Left lung (tissue), 10 donors: ENCODE results near the gene CCL20. TPM values are rescaled to one million over a fixed set of nuclear protein-coding genes. Genes with fewer than 3 reads are reported as not detected.

Source experiments
- ATAC-seq: fragments of 200-7000 bp; cut with Tn5 transposase; one replicate; pipeline ENCODE4 v1.9.1; 2020; ENCODE audit warnings: moderate library complexity
- DNase-seq, 4 donors: peaks; one replicate each; pipeline ENCODE4 v3.0.0-alpha.2; 2013 to 2020
- H3K27ac ChIP-seq, 2 donors: fragments of 200-600 bp; sonication (generic) in 1 of 2; one replicate each; pipeline versions ENCODE4 v1.5.0 to v1.8.0; 2020 to 2021
- H3K27me3 ChIP-seq, 2 donors: fragments of 200-600 bp; sonication (generic) in 1 of 2; one replicate each; pipeline versions ENCODE4 v1.5.0 to v1.8.0; 2020 to 2021
- H3K36me3 ChIP-seq, 2 donors: fragments of 200-600 bp; sonication (generic) in 1 of 2; one replicate each; pipeline versions ENCODE4 v1.5.0 to v1.8.0; 2020 to 2021
- H3K4me1 ChIP-seq, 2 donors: fragments of 200-600 bp; one replicate each; pipeline ENCODE4 v1.8.0; 2021
- H3K4me3 ChIP-seq, 2 donors: fragments of 200-600 bp; sonication (generic) in 1 of 2; one replicate each; pipeline versions ENCODE4 v1.5.0 to v1.8.0; 2020 to 2021; ENCODE audit warnings: mild to moderate bottlenecking in 1 of 2
- H3K9me3 ChIP-seq, 2 donors: fragments of 200-600 bp; sonication (generic) in 1 of 2; one replicate each; pipeline versions ENCODE4 v1.5.0 to v1.8.0; 2020 to 2021
- intact Hi-C, 2 donors: fragments of 100-400 bp; cut with DNase I; formaldehyde crosslinking; loops; one replicate each; pipeline versions ENCODE4 v1.11.2 to v1.14.2; 2022
- polyA plus RNA-seq, 6 donors: library from polyadenylated mRNA; unstranded; fragments of 120-200 nt; gene quantifications; one replicate each; pipeline ENCODE4 v1.2.1, GENCODE V29; 2013; ENCODE audit not compliant: insufficient read length in 6 of 6
- total RNA-seq, 2 donors: library from RNA; stranded (reverse); fragmentation: NEBNext Ultra II Directional; extraction: Animal tissue kit (Norgen Biotek cat#: 25700); gene quantifications; one replicate each; pipeline ENCODE4 v1.2.1, GENCODE V29; 2021
- TF ChIP-seq, protein P1 (sequence below), 2 donors: fragments of 200-600 bp; sonication (generic) in 1 of 2; IDR thresholded peaks; one replicate each; pipeline versions ENCODE4 v1.5.0 to v1.8.0; 2021; ENCODE audit warnings: antibody characterized with exemption in 2 of 2
- donor health status: DM: no; HTN: yes; CAD: no.
- donor health status: DM: no; HTN: no; CAD: no.

Gene CCL20
- total and polyA plus RNA-seq, 8 donors = 0.56 to 15.7 (median 0.92) TPM; not detected in 1

DNA sequence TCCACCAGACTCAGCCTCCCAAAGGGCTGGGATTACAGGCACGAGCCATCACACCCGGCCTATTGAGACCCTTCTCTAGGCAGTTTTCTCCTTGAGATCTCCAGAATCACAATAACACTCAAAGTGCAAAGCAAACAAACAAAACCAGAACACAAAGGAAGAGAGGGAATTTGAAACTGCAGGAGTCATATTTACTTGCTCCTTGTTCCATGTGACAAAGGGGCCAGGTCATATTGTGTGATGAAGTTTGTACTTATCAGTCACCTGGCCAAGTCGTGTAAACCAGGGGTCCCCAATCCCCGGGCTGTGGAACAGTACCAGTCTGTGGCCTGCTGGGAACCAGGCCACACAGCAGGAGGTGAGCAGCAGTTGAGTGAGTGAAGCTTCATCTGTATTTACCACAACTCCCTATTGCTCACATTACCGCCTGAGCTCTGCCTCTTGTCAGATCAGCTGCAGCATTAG, 41.4 kb upstream of the CCL20 start:
- intact Hi-C loops = no loop called here
- no peaks in the 10 kb centered on the region for H3K36me3 ChIP-seq

DNA sequence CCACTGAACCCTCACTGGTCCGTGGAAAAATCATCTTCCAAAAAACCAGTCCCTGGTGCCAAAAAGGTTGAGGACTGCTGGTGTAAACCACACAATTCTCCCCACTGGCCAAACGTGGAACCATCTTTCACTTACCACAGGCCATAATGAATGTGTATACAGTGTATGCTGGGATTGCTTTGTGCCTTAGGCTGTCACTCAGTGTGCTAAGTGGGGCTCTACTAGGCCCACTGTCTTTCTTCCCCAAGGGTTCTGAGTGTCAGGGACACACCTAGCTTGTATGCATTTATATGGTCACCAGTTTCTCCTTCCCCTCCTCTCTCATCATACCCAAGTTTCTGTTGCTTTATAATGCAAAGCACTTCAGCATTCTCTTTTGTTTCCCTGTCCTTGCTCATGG, 40.7 kb upstream of the CCL20 start:
- Histone ChIP-seq H3K27ac (no peak overlapping the region), H3K36me3 (no peaks in the 10 kb centered on the region), H3K27me3 (no peaks in the 10 kb centered on the region), H3K4me3 (no peak overlapping the region), H3K4me1 (no peaks in the 10 kb centered on the region), H3K9me3 (no peaks in the 10 kb centered on the region)
- ATAC-seq (no peak), DNase-seq (no peak)
- intact Hi-C loops = no loop called here
- TF ChIP-seq, protein P1, sequence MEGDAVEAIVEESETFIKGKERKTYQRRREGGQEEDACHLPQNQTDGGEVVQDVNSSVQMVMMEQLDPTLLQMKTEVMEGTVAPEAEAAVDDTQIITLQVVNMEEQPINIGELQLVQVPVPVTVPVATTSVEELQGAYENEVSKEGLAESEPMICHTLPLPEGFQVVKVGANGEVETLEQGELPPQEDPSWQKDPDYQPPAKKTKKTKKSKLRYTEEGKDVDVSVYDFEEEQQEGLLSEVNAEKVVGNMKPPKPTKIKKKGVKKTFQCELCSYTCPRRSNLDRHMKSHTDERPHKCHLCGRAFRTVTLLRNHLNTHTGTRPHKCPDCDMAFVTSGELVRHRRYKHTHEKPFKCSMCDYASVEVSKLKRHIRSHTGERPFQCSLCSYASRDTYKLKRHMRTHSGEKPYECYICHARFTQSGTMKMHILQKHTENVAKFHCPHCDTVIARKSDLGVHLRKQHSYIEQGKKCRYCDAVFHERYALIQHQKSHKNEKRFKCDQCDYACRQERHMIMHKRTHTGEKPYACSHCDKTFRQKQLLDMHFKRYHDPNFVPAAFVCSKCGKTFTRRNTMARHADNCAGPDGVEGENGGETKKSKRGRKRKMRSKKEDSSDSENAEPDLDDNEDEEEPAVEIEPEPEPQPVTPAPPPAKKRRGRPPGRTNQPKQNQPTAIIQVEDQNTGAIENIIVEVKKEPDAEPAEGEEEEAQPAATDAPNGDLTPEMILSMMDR (IDR thresholded peaks at IDR 0.05) = no peak

More for the DNA sequence above, 41.4 kb upstream of the CCL20 start:
- ATAC-seq = no peak
- Histone ChIP-seq H3K27me3 (no peaks in the 10 kb centered on the region), H3K4me1 (no peaks in the 10 kb centered on the region), H3K27ac (no peak overlapping the region), H3K9me3 (no peaks in the 10 kb centered on the region), H3K4me3 (no peak overlapping the region)
- DNase-seq = no peak
- TF ChIP-seq, protein P1 (IDR thresholded peaks at IDR 0.05) = no peak

DNA sequence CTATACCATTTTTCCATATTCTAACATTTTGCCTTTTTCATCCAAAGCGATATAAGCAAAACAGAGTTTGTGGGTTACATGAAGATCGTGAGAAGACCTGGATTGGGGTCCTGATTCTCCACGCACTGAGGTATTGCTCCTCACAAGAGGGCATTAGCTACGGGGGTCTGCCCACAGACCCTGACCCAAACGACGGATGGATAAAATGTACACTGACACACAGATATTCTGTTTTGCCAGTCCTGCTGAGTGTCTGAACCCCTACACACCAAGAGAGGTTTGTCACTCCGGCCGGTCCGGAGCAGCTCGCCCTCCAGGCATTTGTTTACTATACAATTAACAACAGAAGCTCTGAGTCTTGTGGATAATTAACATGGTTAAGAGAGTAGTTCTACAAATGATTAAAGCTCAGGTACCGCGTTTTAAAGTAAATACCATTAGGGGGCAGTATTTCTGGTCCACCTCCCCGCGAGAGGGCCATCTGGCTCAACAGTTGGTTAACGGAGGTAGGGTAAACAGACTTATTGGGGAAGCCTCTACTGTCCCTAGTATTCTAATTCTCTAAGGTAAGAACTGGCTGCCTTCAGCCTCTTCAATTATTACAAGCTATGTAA, 39.5 kb upstream of the CCL20 start:
- TF ChIP-seq, protein P1 (IDR thresholded peaks at IDR 0.05) = no peak
- ATAC-seq (peak; percentile 81), DNase-seq (no peak)
- Histone ChIP-seq H3K27ac (no peak overlapping the region), H3K9me3 (no peaks in the 10 kb centered on the region), H3K4me1 (no peaks in the 10 kb centered on the region), H3K36me3 (no peaks in the 10 kb centered on the region), H3K4me3 (no peak overlapping the region), H3K27me3 (no peaks in the 10 kb centered on the region)
- intact Hi-C loops = no loop called here

DNA sequence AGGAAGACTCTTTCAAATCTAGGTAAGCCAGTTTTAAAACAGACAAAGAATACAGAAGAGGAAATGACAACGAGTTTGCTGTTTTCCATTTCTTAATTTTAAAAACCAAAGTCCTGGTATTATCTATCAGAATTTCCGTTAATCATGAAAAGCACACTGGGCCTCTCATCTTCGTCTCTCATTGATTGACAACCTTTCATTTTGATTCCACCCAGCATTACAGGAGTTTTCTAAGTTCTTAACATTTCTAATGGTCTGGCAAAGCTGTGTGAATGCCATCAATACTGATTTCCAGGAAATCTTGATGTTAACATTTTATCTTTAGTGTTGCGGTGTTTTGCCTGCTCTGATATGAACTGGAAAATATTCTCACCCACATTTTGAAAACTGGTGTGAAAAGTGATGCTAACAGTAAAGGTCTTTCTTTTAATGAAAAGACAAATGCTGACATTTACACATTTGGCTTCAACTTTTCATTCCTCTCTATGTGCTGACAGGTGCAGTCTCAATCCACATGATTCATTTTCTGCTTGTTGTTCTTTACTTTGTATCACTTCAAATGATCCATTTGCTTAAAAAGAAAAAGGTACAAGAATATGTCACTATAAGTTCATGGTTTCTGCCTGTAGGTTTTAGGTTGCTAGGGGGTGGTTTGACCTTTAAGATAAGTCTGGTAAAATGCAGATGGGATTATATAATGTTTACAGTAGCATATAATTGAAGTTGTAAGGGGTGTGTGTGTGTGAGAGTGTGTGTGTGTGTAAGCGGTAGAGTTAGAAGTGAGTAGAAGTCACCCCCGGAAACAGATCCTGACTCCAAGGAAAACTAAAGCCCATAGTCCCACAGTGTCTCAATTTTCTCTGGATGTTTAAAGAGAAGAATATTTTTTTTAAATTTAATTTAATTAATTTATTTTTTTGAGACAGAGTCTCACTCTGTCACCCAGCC, 38.5 kb upstream of the CCL20 start:
- no peak for DNase-seq
- Histone ChIP-seq H3K9me3 (no peaks in the 10 kb centered on the region), H3K27me3 (no peaks in the 10 kb centered on the region), H3K27ac (no peak overlapping the region), H3K4me1 (no peaks in the 10 kb centered on the region), H3K36me3 (no peaks in the 10 kb centered on the region), H3K4me3 (no peak overlapping the region)
- TF ChIP-seq, protein P1 (IDR thresholded peaks at IDR 0.05) = no peak
- ATAC-seq = no peak
- intact Hi-C loops = no loop called here

DNA sequence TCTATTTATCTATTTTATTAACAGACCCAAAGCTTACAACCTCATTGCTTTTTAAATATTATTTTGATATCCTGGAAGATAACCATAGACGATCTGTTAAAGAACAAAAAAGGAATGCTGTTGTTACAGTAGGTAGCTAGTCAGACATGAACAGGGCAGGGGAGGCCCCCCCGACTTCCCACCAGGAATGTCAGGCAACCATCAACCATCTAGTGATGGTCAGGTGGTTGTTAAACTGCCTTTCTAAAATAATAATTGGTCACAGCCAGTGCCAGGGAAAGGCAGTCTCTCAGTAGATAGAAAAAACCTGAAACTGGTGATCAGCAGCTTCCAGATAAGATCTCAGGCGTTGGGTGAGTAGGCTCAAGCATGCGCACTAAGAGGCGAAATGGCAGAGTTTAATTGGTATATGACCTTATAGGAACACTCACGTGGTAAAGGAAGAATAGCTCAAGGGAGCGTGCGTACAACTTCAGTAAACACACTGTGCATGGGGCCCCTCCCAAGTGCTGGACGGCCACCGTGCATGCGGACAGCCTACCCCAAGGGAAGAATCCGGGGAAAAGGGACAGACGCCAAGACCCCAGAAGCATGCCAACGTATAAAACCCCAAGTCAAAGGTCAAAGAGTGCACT, 32.5 kb upstream of the CCL20 start:
- Histone ChIP-seq H3K27ac (no peak overlapping the region), H3K4me3 (no peak overlapping the region), H3K27me3 (no peaks in the 10 kb centered on the region), H3K4me1 (peaks cover 0 to 6% of the 10 kb centered on the region in 2 donors), H3K9me3 (no peaks in the 10 kb centered on the region), H3K36me3 (no peaks in the 10 kb centered on the region)
- intact Hi-C loops = no loop called here
- ATAC-seq = no peak
- TF ChIP-seq, protein P1 (IDR thresholded peaks at IDR 0.05) = no peak
- DNase-seq = no peak
